Measurements from ENCODE around the gene NHSL1. TPM values are rescaled to one million over a fixed set of nuclear protein-coding genes. Genes with fewer than 3 reads are reported as not detected.

NHSL1 gene
- total and polyA plus RNA-seq, 9 of the 15 experiments (the other 6 are each of a cell fraction or from before 2014, with no cell fraction given) = 0.09 to 0.20 TPM; not detected in 7

DNA sequence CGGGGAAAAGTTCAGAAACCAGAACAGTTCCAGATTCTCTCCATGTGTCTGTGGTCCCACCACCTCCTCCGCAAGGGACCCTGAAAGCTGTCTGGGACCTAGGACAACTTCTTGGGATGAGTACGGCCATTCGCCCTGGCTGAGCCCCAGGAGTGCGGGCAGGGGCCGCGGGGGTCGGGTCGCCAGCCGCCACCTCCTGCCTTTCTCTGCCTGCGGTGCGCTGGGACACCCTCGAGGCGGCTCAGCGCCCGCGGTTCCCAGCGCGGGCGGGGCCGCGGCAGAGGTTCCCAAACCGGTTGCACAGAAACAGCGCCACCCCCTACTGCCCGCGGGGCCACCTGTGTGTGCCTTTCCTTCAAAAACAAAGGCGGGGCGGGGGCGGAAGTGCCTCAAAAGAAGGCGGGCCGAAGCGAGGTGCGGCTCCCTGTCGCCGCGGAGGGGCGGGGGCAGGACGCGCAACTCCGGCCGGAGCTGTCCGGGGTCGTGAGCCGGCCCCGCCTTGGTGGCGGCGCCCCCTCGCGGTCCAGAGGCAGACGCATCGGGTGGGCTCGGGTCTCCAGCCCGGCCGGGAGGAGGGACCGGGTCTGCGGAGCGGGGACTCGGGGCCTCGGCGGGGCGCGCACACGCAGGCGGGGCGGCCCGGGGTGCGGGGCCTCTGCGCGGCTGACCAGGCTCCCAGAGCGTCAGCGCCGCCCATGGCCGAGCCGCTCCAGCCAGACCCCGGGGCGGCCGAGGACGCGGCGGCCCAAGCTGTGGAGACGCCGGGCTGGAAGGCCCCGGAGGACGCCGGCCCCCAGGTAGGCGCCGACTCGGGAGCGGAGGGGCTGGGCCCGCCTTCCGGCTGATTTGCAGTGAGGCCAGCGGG, 95.3 kb downstream of the NHSL1 start, which contains the start of gene HEBP2 (continued):
- TF ChIP-seq, protein P1, sequence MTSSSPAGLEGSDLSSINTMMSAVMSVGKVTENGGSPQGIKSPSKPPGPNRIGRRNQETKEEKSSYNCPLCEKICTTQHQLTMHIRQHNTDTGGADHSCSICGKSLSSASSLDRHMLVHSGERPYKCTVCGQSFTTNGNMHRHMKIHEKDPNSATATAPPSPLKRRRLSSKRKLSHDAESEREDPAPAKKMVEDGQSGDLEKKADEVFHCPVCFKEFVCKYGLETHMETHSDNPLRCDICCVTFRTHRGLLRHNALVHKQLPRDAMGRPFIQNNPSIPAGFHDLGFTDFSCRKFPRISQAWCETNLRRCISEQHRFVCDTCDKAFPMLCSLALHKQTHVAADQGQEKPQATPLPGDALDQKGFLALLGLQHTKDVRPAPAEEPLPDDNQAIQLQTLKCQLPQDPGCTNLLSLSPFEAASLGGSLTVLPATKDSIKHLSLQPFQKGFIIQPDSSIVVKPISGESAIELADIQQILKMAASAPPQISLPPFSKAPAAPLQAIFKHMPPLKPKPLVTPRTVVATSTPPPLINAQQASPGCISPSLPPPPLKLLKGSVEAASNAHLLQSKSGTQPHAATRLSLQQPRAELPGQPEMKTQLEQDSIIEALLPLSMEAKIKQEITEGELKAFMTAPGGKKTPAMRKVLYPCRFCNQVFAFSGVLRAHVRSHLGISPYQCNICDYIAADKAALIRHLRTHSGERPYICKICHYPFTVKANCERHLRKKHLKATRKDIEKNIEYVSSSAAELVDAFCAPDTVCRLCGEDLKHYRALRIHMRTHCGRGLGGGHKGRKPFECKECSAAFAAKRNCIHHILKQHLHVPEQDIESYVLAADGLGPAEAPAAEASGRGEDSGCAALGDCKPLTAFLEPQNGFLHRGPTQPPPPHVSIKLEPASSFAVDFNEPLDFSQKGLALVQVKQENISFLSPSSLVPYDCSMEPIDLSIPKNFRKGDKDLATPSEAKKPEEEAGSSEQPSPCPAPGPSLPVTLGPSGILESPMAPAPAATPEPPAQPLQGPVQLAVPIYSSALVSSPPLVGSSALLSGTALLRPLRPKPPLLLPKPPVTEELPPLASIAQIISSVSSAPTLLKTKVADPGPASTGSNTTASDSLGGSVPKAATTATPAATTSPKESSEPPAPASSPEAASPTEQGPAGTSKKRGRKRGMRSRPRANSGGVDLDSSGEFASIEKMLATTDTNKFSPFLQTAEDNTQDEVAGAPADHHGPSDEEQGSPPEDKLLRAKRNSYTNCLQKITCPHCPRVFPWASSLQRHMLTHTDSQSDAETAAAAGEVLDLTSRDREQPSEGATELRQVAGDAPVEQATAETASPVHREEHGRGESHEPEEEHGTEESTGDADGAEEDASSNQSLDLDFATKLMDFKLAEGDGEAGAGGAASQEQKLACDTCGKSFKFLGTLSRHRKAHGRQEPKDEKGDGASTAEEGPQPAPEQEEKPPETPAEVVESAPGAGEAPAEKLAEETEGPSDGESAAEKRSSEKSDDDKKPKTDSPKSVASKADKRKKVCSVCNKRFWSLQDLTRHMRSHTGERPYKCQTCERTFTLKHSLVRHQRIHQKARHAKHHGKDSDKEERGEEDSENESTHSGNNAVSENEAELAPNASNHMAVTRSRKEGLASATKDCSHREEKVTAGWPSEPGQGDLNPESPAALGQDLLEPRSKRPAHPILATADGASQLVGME (CRISPR knock-in tag; IDR thresholded peaks at IDR 0.05) = 0 out of 2 replicates have a peak, but pooled peaks have one; percentile 25
- no peak for TF ChIP-seq NFE2L1 (tag; IDR thresholded peaks at IDR 0.05; ENCODE audit: borderline replicate concordance, low read depth)
- no peak for TF ChIP-seq RBM34 (IDR thresholded peaks at IDR 0.05; ENCODE audit: borderline replicate concordance, insufficient read depth, low read length)
- peak; percentile 83 for TF ChIP-seq POLR2H (tag; IDR thresholded peaks at IDR 0.05; ENCODE audit: low read depth)
- no peak for TF ChIP-seq HNRNPH1 (optimal IDR thresholded peaks at IDR 0.05; ENCODE audit: low read depth, low read length)
- peak; percentile 87 for TF ChIP-seq TBP (optimal IDR thresholded peaks at IDR 0.05; ENCODE audit: low read depth, low read length)
- no peak for TF ChIP-seq BCOR (IDR thresholded peaks at IDR 0.05)
- peak; percentile 58; the same call in 1 of the 2 replicates for TF ChIP-seq ETV1 (tag; conservative IDR thresholded peaks at IDR 0.05; ENCODE audit: low read depth)
- no peak for TF ChIP-seq SRSF1 (IDR thresholded peaks at IDR 0.05; ENCODE audit: low read depth, low read length)
- TF ChIP-seq, protein P2, sequence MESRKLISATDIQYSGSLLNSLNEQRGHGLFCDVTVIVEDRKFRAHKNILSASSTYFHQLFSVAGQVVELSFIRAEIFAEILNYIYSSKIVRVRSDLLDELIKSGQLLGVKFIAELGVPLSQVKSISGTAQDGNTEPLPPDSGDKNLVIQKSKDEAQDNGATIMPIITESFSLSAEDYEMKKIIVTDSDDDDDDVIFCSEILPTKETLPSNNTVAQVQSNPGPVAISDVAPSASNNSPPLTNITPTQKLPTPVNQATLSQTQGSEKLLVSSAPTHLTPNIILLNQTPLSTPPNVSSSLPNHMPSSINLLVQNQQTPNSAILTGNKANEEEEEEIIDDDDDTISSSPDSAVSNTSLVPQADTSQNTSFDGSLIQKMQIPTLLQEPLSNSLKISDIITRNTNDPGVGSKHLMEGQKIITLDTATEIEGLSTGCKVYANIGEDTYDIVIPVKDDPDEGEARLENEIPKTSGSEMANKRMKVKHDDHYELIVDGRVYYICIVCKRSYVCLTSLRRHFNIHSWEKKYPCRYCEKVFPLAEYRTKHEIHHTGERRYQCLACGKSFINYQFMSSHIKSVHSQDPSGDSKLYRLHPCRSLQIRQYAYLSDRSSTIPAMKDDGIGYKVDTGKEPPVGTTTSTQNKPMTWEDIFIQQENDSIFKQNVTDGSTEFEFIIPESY (CRISPR knock-in tag; IDR thresholded peaks at IDR 0.05) = peak; percentile 61
- TF ChIP-seq PCBP2 (IDR thresholded peaks at IDR 0.05; ENCODE audit: low read depth, low read length, poor library complexity, severe bottlenecking) = no peak
- no peak for TF ChIP-seq PRPF4 (IDR thresholded peaks at IDR 0.05; ENCODE audit: insufficient read depth, low read depth, low read length, poor library complexity, severe bottlenecking)
- TF ChIP-seq, protein P3, sequence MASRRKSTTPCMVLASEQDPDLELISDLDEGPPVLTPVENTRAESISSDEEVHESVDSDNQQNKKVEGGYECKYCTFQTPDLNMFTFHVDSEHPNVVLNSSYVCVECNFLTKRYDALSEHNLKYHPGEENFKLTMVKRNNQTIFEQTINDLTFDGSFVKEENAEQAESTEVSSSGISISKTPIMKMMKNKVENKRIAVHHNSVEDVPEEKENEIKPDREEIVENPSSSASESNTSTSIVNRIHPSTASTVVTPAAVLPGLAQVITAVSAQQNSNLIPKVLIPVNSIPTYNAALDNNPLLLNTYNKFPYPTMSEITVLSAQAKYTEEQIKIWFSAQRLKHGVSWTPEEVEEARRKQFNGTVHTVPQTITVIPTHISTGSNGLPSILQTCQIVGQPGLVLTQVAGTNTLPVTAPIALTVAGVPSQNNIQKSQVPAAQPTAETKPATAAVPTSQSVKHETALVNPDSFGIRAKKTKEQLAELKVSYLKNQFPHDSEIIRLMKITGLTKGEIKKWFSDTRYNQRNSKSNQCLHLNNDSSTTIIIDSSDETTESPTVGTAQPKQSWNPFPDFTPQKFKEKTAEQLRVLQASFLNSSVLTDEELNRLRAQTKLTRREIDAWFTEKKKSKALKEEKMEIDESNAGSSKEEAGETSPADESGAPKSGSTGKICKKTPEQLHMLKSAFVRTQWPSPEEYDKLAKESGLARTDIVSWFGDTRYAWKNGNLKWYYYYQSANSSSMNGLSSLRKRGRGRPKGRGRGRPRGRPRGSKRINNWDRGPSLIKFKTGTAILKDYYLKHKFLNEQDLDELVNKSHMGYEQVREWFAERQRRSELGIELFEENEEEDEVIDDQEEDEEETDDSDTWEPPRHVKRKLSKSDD (conservative IDR thresholded peaks at IDR 0.05; ENCODE audit: low read length) = no peak
- TF ChIP-seq SMAD4 (CRISPR knock-in tag; conservative IDR thresholded peaks at IDR 0.05) = peak; percentile 70; the same call in 1 of the 2 replicates

Measured in K562 (cell line).